Measurements from ENCODE around the gene LMBRD2. TPM values are rescaled to one million over a fixed set of nuclear protein-coding genes. Genes with fewer than 3 reads are reported as not detected.

The LMBRD2 gene
- polyA plus RNA-seq, 1 donor (not counting 4 experiments of a cell fraction or from before 2014, with no cell fraction given), result 4.7 TPM

- Histone ChIP-seq H3K4me1 (ENCODE audit: control insufficient read depth, extremely low read depth, insufficient read depth, low read length) (no peaks in the 10 kb centered on the region), H3K9me1 (ENCODE audit: control insufficient read depth, extremely low read depth, insufficient read depth, low read length) (no peaks in the 10 kb centered on the region), H3K9me3 (ENCODE audit: control insufficient read depth, low read depth, low read length) (no peaks in the 10 kb centered on the region), H3K9ac (ENCODE audit: control insufficient read depth, extremely low read depth, insufficient read depth, low read length) (no peak overlapping the region), H3K27me3 (ENCODE audit: control insufficient read depth, extremely low read depth, insufficient read depth, low read length) (no peaks in the 10 kb centered on the region), H2AFZ (ENCODE audit: control insufficient read depth, low read length) (no peak overlapping the region), H3K4me2 (ENCODE audit: control insufficient read depth, extremely low read depth, insufficient read depth, low read depth, low read length) (no peak overlapping the region), H3K27ac (ENCODE audit: control insufficient read depth, insufficient read depth, low read length) (no peak overlapping the region), H4K20me1 (ENCODE audit: control insufficient read depth, extremely low read depth, insufficient read depth, low read length) (no peaks in the 10 kb centered on the region), H3K36me3 (ENCODE audit: control insufficient read depth in 2 of 2, extremely low read depth in 1 of 2, insufficient read depth in 2 of 2, low read length in 2 of 2) (no peaks in the 10 kb centered on the region), H3K4me3 (ENCODE audit: control insufficient read depth in 2 of 3, extremely low read depth in 1 of 3, insufficient read depth in 2 of 3, low read depth in 1 of 3, low read length in 3 of 3) (no peak overlapping the region), H3K79me2 (ENCODE audit: control insufficient read depth, insufficient read depth, low read length) (no peaks in the 10 kb centered on the region)
- TF ChIP-seq CTCF (optimal IDR thresholded peaks at IDR 0.05 in 1 of 3, IDR thresholded peaks at IDR 0.05 in 1 of 3, conservative IDR thresholded peaks at IDR 0.05 in 1 of 3; ENCODE audit: extremely low read depth in 1 of 3, insufficient read depth in 2 of 3, low read length in 3 of 3), result no peak
- TF ChIP-seq EZH2 (IDR thresholded peaks at IDR 0.05; ENCODE audit: low read length), result no peak
- no peak for FAIRE-seq
- DNase-seq (ENCODE audit: low read depth, low spot score), result no peak
- dilution Hi-C loops (cut with MboI; ENCODE audit: extremely low pct_ligation_motif_present, low sequenced_read_pairs), result no loop called here
Observed at GRCh38 chr5:36096486-36096885, 55.2 kb downstream of the LMBRD2 start.

- Histone ChIP-seq H3K36me3 (ENCODE audit: control insufficient read depth in 2 of 2, extremely low read depth in 1 of 2, insufficient read depth in 2 of 2, low read length in 2 of 2) (no peaks in the 10 kb centered on the region), H3K9me3 (ENCODE audit: control insufficient read depth, low read depth, low read length) (no peaks in the 10 kb centered on the region), H3K27ac (ENCODE audit: control insufficient read depth, insufficient read depth, low read length) (no peak overlapping the region), H2AFZ (ENCODE audit: control insufficient read depth, low read length) (no peak overlapping the region), H3K4me1 (ENCODE audit: control insufficient read depth, extremely low read depth, insufficient read depth, low read length) (no peaks in the 10 kb centered on the region), H3K4me3 (ENCODE audit: control insufficient read depth in 2 of 3, extremely low read depth in 1 of 3, insufficient read depth in 2 of 3, low read depth in 1 of 3, low read length in 3 of 3) (no peak overlapping the region), H3K79me2 (ENCODE audit: control insufficient read depth, insufficient read depth, low read length) (no peaks in the 10 kb centered on the region), H3K4me2 (ENCODE audit: control insufficient read depth, extremely low read depth, insufficient read depth, low read depth, low read length) (no peak overlapping the region), H3K9me1 (ENCODE audit: control insufficient read depth, extremely low read depth, insufficient read depth, low read length) (no peaks in the 10 kb centered on the region), H4K20me1 (ENCODE audit: control insufficient read depth, extremely low read depth, insufficient read depth, low read length) (no peaks in the 10 kb centered on the region), H3K9ac (ENCODE audit: control insufficient read depth, extremely low read depth, insufficient read depth, low read length) (no peak overlapping the region), H3K27me3 (ENCODE audit: control insufficient read depth, extremely low read depth, insufficient read depth, low read length) (no peaks in the 10 kb centered on the region)
- FAIRE-seq, result peak; percentile 78
- DNase-seq (ENCODE audit: low read depth, low spot score), result no peak
- no peak for TF ChIP-seq EZH2 (IDR thresholded peaks at IDR 0.05; ENCODE audit: low read length)
- peak; percentile 44 to 65 (median 57) for TF ChIP-seq CTCF (optimal IDR thresholded peaks at IDR 0.05 in 1 of 3, IDR thresholded peaks at IDR 0.05 in 1 of 3, conservative IDR thresholded peaks at IDR 0.05 in 1 of 3; ENCODE audit: extremely low read depth in 1 of 3, insufficient read depth in 2 of 3, low read length in 3 of 3)
- dilution Hi-C loops (cut with MboI; ENCODE audit: extremely low pct_ligation_motif_present, low sequenced_read_pairs), result no loop called here
Observed at GRCh38 chr5:36089989-36090388, 61.7 kb downstream of the LMBRD2 start.

All from keratinocyte (primary cell).